Measurements from ENCODE around the gene PRSS48. TPM values are rescaled to one million over a fixed set of nuclear protein-coding genes. Genes with fewer than 3 reads are reported as not detected.
"Not testable (repeated sequence)": the region's sequence is repeated elsewhere in the genome, so short reads cannot be mapped to it uniquely, and the experiment has no call there.

The PRSS48 gene
- total RNA-seq, 1 experiment from 2014 or later = not detected

DNA sequence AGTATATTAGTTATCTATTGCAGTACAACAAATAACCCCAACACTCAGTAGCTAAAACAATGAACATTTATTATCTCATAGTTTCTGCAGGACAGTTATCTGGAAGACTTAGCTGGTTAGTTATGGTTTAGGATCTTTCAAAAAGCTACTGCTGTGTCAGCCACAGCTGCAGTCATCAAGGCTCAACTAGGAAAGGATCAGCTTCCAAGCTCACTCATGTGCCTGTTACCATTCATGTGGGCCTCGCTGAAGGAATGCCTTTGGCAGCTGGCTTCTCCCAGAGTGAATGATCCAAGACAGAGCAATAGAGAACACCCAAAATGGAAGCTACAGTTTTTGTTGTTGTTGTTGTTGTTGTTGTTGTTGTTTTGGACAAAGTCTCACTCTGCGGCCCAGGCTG lies 13.5 kb upstream of the PRSS48 start:
- DNase-seq (ENCODE audit: low read depth) = no peak

DNA sequence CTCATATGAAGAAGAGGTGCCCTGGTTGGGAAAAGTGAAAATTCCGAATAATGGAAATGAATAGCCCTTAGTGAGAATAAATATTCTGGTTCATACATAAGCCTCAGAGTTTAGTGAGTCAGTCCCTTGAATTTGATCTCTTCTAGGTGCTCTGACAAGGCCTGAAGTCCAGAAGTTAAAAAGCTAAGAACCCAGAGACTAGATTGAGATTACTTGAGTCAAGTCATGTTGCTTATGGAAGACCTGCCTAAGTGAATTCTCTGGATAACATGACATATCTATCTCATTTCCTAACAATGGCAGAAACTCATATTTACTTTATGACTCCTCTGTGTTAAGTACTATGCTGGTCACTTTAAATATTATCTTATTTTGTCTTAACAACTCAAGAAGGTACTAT lies 10.5 kb upstream of the PRSS48 start:
- DNase-seq (ENCODE audit: low read depth) = no peak

DNA sequence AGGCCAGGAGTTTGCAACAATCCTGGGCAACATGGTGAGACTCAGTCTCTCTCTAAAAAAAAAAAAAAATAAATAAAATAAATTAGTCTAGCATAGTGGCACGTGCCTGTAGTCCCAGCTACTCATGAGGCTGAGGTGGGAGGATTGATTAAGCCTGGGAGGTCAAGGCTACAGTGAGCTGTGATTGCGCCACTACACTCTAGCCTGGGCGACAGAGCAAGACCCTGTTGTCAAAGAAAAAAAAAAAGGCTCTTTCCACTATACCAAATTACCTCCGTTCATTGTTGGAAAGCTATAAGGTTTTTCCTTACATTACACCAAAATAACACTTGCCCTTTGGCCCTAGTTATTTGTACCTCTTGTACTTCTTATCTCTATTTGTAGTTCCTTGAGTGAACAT lies 9.9 kb upstream of the PRSS48 start:
- no peak for DNase-seq (ENCODE audit: low read depth)

DNA sequence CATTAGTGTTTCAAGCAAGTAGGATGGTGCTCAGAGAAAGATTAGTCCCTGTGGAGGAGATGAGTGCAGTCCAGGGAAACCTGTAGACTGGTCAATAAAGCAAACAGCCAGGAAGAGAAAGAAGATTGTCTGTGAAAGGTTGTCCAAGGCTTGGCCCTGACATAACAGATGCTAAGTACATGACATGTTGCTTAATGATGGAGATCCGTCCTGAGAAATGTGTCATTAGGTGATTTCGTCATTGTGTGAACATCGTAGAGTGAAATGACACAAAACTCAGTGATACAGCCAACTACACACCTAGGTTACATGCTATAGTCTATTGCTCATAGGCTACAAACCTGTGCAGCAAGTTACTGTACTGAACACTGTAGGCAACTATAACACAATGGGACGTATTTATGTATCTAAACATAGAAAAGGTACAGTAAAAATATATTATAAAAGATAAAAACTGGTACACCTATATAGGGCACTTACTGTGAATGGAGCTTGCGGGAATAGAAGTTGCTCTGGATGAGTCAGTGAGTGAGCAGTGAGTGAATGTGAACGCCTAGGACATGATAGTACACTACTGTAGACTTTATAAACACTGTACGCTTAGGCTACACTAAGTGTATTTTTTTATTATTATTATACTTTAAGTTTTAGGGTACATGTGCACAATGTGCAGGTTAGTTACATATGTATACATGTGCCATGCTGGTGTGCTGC lies 9.0 kb upstream of the PRSS48 start:
- no peak for DNase-seq (ENCODE audit: low read depth)

DNA sequence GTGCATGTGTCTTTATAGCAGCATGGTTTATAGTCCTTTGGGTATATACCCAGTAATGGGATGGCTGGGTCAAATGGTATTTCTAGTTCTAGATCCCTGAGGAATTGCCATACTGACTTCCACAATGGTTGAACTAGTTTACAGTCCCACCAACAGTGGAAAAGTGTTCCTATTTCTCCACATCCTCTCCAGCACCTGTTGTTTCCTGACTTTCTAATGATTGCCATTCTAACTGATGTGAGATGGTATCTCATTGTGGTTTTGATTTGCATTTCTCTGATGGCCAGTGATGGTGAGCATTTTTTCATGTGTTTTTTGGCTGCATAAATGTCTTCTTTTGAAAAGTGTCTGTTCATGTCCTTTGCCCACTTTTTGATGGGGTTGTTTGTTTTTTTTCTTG lies 8.1 kb upstream of the PRSS48 start:
- not testable (repeated sequence) for DNase-seq (ENCODE audit: low read depth)

DNA sequence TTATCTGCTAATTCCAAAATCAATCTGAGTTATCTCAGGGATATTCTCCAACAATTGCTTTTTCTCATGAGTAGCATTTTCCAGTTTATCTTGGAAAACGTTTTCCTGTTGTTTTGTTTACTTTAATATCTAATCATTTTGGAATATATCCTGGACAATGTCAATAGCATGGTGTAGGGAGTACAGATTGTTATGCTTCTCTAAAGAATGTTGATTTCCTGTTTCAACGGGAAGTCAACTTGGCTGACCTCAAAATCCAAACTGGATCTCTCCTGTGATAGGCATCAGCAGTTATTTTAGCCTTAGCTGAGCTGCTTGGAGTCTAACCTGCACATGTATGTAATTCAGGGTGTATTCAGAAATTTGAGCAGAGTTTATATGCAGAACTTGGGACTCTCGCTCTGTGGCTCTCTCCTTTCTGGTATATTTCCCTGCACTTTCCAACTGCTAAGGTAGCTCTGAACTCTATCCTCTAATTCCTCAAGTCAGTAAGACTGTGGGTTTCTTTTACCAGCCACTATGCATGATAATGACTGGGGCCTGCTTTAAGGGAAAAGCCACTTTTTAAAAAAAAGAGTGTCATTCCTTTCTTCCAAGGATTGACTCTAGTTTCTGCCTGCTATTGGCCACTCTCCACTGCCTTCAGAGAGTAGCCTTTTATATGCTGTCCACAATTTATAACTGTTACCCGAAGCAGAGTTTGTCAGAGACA lies 7.7 kb downstream of the PRSS48 start:
- no peak for DNase-seq (ENCODE audit: low read depth)

DNA sequence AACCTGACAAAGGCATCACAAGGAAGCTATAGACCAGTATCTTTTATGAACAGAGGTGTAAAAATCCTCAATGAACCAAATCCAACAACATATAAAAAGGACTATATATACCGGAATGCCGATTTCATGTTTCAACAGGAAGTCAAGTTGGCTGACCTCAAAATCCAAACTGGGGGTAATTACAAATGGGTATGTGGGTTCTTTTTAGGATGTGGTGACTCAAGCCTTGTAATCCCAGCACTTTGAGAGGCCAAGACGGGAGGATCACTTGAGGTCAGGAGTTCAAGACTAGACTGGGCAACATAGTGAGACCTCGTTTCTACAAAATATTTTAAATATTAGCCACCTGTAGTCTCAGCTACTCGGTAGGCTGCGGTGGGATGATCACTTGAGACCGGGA lies 10.4 kb downstream of the PRSS48 start:
- peak; percentile 2 for DNase-seq (ENCODE audit: low read depth)

DNA sequence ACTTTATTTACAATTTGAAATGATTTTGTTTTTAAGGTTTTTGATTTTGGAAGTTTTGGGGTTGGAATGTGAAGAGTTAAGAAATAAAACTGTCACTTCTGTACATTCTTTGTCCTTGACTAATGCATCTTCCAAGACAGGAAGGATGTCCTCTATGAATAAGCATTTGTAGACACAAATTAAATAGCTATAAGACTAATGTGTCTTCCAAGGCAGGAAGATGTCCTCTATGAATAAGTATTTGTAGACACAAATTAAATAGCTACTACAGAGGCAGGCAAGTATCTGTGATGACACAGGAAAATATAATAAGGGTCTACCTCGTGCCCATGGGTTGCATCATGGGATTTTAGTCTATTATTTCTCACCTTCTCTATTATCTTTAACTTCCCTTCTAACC lies 14.5 kb downstream of the PRSS48 start:
- DNase-seq (ENCODE audit: low read depth) = no peak

DNA sequence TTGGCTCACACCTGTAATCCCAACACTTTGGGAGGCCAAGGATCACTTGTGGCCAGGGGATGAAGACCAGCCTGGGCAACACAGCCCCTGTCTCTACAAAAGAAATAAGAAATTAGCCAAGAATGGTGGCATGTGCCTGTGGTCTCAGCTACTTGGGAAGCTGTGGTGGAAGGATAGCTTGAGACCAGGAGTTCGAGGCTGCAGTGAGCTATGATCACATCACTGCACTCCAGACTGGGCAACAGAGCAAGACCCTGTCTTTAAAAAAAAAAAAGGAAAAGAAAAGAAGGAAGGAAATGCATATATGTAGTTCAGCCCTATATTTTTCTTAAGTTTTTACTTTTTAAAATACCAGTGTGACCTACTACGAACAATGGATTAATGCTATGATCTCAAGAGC lies 15.1 kb downstream of the PRSS48 start:
- DNase-seq (ENCODE audit: low read depth) = no peak

DNA sequence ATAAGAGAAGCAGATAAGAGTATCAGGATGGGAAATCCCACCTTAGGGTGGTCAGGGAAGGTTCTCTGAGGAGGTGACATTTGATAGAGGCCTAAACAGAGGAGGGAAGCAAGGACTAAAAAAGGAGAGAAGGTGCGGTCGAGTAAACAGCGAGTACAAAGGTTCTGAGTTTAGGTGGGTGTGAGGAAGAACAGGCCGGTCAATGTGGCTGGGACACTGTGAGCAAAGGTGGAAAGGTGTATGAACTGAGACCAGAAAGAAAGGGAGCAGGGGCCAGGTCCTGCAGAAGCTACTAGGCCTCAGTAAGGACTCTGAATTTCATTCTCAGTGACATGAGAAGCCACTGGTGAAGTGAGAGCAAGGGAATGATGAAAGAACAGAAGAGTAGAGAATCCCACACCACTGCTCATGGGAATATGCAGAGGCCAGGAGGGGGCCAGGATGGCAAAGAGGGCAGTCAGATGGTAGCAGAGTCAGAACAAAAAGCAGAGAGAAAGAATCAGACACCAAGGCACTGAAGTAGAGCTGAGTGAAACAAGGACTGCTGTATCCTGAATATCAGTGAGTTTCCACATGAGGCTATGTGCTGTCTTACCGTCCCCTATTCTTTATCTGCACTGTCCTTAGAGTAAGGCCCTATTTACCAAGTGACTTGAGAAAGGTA lies 18.0 kb downstream of the PRSS48 start:
- no peak for DNase-seq (ENCODE audit: low read depth)

DNA sequence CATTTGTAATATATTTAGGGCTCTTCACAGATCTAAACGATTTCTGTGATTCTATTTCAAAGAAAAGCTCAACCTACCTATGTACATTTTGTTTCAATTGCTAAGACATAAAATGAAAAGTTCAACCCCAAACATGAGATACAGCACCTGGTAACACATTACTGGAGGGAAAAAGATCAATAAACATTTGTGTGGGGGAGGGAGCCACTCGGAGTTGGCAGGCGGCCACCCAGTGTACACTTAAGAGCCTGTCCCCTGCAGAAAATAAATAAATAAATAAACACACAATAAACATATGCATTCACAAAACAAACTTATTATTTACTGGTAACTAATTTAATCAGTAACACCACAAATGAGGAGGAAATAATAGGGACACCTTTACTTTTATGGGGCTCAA lies 19.3 kb downstream of the PRSS48 start:
- DNase-seq (ENCODE audit: low read depth) = no peak

DNA sequence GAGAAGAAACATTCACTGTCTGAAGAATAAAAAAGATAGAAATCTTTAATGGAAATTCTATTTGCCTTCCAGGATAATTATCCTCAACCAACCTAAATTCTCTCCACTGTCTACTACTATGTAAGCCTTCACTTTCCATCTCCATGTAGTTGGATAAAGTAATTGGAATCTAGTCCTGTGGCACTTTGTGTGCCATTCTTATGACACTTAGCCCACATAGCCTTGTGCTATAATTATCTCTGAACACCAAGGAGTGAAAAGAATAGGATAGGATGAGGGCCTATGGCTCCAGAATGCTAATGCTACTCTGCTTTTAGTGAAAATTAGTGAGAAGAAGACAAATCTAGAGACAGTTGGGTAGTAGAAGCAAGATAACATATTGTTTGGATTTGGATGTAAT lies 20.2 kb downstream of the PRSS48 start:
- no peak for DNase-seq (ENCODE audit: low read depth)

DNA sequence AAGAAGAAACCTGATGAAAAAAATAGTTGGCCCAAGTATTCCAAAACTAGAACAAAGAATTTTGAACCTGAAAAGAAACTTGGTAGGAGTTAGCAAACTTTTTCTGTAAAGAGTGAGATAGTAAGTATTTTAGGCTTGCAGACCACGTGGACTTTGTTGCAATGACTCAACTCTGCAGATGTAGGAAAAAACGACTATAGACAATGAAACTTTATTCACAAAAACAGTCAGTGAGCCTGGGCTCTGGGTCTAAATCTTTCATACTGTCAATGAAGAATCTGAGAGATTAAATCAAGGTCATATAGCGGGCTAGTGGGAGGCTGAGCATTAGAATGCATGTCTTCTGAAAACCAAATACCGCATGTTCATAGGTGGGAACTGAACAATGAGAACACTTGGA lies 25.5 kb downstream of the PRSS48 start:
- no peak for DNase-seq (ENCODE audit: low read depth)

DNA sequence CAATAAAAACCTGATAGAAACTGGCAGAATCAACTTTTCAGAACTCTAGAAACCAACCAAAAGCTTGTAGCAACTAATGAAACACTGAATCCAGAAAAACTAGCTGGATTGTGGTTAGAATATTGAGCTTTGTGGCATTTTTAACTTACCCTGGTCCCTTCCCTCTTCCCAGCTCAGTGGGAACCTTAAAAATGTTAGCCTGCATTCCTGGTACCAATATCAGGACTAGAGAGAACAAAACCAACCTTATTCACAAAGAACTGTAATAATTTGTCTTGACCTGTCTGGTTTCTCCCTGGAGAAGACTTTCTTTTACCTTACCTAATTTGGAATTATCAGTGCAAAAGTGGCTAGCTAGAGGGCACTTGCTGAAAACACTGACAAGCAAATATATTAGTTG lies 27.3 kb downstream of the PRSS48 start:
- no peak for DNase-seq (ENCODE audit: low read depth)

DNA sequence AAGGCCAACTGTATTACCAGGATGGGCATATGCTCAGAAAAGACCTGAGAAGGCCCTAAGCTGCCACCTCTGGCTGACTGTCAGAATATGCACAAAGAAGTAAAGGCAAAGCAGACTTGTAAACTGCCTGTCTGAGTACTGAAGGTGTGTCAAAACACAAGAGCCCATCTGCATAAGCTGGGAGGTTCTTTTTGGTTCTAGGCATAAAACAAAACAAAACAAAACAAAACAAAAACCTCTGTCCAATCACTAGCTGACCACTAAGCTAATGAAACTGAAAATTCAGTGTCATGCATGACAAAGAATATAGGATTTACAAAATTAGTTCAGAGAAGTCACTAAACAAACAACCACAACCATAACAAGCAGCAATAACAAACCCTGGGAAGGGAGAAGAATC lies 27.8 kb downstream of the PRSS48 start:
- no peak for DNase-seq (ENCODE audit: low read depth)

DNA sequence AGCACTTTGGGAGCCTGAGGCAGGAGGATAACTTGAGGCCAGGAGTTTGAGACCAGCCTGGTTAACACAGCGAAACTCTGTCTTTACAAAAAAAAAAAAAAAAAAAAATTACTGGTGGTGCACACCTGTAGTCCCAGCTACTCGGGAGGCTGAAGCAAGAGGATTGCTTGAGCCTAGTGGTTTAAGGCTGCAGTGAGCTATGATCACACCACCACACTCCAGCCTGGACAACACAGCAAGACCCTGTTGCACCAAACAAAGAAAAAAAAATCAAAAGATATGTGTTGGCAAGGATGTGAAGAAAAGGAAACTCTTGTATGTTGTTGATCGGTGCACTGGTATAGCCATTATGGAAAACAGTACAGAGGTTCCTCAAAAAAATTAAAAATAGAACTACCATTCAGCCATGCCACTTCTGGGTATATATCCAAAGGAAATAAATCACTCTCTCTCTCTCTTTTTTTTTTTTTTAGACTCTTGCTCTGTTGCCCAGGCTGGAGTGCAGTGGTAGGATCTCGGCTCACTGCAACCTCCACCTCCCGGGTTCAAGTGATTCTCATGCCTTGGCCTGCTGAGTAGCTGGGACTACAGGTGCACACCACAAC lies 33.3 kb downstream of the PRSS48 start:
- DNase-seq (ENCODE audit: low read depth) = no peak

DNA sequence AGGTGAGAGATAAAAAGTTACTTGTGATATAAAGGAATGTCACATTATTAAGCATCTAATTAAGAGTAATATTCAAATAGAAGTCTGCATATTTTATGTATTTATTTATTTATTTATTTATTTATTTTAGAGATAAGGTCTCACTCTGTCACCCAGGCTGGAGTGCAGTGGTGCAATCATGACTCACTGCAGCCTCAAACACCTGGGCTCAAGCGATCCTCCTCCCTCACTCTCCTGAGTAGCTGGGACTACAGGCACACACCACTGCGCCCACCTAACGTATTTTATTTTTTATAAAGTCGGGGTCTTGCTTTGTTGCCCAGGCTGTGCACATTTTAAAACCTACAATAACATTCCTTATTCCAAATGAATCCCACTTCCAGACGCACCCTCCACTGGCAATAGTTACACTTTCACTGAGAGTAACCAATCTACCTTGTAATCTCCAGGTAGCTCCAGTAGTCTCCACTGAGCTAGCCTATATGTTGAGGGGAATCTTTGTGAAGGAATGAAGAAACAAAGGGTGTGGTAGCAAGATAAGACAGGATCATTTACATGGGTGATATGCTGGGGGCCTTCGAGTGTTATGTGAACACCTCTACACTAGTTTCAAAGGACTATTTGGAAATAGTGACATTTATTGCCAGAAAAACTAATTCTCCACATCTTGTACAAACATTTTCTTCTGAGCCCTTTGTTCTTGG lies 36.5 kb downstream of the PRSS48 start:
- DNase-seq (ENCODE audit: low read depth) = no peak

DNA sequence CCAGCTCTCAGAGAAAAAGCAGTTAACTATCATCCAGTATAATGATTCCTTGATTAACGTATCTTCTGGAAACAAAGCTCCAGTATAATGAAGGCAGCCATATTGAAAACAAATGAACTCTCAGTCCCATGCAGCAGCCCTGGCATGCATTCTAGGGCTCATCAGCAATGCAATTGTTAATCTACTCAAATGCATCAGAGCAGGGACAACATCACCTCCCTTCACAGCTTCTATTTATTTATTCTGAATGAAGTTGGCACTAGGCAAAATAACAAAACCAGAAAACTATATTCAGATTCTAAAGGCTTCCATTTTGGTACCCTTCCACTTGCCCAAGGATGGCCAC lies 37.0 kb downstream of the PRSS48 start:
- DNase-seq (ENCODE audit: low read depth) = no peak

DNA sequence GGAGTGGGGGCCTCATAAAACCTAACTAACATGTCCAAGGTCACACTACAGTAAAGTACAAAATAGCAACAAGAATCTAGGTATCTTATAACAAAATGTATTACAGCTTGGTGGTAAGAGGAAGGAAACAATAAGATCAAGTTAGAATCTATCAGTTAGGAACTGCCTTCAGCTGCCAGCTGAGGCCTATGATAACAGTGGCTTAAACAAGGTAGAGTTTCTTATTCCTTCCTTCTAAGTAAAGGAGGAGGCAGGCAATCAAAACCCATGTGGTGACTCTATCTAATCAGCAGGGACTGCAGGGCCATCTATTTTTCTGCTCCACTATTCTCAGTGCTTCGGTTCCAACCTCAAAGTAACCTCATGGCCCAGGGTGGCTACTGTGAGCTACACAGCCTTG lies 37.5 kb downstream of the PRSS48 start:
- DNase-seq (ENCODE audit: low read depth) = no peak

DNA sequence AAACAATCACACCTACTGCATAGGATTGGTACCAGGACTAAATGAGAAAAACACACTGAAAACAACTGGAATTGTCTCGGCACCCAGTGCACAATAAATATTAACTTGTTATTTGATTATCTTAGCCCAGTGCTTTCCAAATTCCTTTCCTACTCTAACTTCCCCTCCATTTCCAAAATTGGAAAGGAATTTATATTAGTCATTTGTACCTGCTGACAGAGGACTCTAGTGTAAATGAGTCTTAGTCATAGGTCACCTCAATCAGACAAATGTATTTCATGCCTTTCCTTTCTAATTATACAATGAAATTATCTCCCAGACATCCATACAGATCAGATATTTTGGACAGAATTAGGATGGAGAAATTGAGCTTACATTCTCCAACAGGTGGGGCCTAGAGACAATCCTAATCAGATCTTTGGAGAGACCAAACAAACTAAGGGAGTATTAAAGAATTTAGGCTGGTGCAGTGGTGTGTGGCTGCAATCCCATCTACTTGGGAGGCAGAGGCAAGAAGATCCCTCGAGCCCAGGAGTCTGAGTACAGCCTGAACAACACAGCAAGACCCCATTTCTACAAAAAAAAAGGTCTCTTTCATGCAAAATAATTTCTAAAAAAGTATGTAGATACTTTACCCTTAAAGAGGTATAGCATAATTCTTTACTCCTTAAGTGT lies 38.4 kb downstream of the PRSS48 start:
- no peak for DNase-seq (ENCODE audit: low read depth)

DNA sequence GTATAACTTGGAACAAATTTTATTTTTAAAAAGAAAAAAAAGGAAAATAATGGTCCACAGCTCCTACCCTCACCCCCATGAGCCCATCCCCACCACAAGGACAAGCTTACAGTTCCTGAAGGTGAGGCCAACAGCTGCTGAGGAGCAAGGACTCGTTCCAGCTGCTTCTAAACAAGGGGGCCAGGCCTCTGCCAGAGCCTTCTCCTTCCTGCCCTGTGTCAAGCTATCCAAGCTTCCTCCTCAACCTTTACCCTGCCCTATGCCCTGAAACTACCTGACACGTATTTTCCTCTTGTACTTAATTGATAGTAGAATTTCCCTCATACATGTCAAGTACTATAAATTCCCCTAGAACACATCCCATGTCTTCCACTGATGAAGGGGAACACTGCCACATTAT lies 39.7 kb downstream of the PRSS48 start:
- DNase-seq (ENCODE audit: low read depth) = no peak

All from Daoy (cell line).